ENCODE results near the gene ETV6.

DNA sequence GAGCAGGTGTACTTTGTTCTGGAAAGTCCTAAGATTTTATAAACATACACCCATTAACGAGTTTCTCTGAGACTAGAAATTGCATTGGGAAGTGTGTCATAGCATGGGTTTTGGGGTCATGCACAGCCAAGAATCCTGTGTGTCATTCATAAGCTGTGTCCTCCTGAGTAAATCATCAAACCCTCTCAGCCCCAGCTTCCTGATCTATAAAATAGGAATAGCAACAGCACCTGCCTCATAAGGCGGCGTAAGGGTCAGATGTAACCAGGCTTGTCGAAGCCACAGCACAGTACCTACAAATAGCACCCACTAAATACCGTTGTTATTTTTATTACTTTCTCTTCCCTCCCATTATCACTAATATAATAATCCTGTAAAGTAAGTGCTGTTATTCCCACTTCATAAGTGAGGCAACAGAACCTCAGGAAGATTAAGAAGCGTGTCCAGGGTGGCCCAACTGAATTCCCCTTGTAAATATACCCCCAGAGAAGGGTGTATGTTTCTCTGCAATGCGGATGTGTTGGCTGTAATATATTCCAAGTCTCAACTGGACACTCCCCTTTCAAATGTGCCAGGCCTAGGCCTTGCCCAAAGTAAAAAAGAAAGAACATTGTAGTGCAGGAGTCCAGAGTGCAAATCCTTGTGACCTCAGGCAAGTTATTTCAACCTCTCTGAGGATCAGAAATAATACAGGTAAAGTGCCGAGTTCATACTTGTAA lies 233.0 kb downstream of the ETV6 start:
- TF ChIP-seq POLR2A (IDR thresholded peaks at IDR 0.05; ENCODE audit: low read length): no peak
- no peak for TF ChIP-seq GATA1 (IDR thresholded peaks at IDR 0.05; ENCODE audit: low read depth, low read length)

Data from erythroblast (primary cell).